NCI-H82 treated with DMSO at 0.1 percent for 48 hours (cell line): ENCODE data around the gene THADA.
A peak's percentile ranks its signal among the peaks of the same experiment; 100 is the strongest.

Source experiments
- DNase-seq: peaks from one replicate; lab custom pipeline; 2025; ENCODE audit not compliant: unreplicated experiment; lab: John Stamatoyannopoulos, UW

THADA gene

GRCh38 chr2:43227830-43228281, 368.0 kb downstream of the THADA start:
- DNase-seq: no peak

GRCh38 chr2:43226955-43227829, 368.6 kb downstream of the THADA start:
- DNase-seq: peak; percentile 53

- peak; percentile 70 for DNase-seq
Measured at GRCh38 chr2:43226558-43226954, 369.3 kb downstream of the THADA start, which contains the start of gene ZFP36L2. ZFP36L2 (minus strand) TSS chr2:43226606; CDS start chr2:43226315, 291 bp downstream.

- no peak for DNase-seq
Measured at GRCh38 chr2:43225788-43226557, 369.9 kb downstream of the THADA start.

- DNase-seq: no peak
Measured at GRCh38 chr2:43225093-43225787, 370.6 kb downstream of the THADA start.

GRCh38 chr2:43224571-43225092, 371.2 kb downstream of the THADA start:
- no peak for DNase-seq

GRCh38 chr2:43224131-43224570, 371.7 kb downstream of the THADA start:
- peak; percentile 62 for DNase-seq

- no peak for DNase-seq
Measured at GRCh38 chr2:43223521-43224001, 372.3 kb downstream of the THADA start.

GRCh38 chr2:43222475-43223309, 373.1 kb downstream of the THADA start:
- no peak for DNase-seq

- DNase-seq: peak; percentile 53
Measured at GRCh38 chr2:43221763-43222474, 373.9 kb downstream of the THADA start.

GRCh38 chr2:43221124-43221762, 374.6 kb downstream of the THADA start:
- no peak for DNase-seq

GRCh38 chr2:43220760-43221123, 375.1 kb downstream of the THADA start:
- DNase-seq: no peak

GRCh38 chr2:43220229-43220751, 375.5 kb downstream of the THADA start:
- no peak for DNase-seq

GRCh38 chr2:43219383-43220228, 376.2 kb downstream of the THADA start:
- DNase-seq: no peak

GRCh38 chr2:43218702-43219382, 377.0 kb downstream of the THADA start:
- DNase-seq: no peak

- DNase-seq: no peak
Measured at GRCh38 chr2:43218155-43218701, 377.6 kb downstream of the THADA start.
